HG03432 (cell line): ENCODE results near the gene PPP1R26.

Experiments
- ATAC-seq: cut with Tn5 transposase; IDR thresholded peaks from one replicate; pipeline ENCODE4 v1.9.1; 2021; ENCODE audit warnings: mild to moderate bottlenecking, moderate library complexity; ENCODE audit not compliant: unreplicated experiment

The PPP1R26 gene

GRCh38 chr9:135486267-135487065 lies 6.9 kb downstream of the PPP1R26 start:
- ATAC-seq = no peak

- ATAC-seq = no peak
These were observed 7.9 kb downstream of the PPP1R26 start for GRCh38 chr9:135487281-135488012.

GRCh38 chr9:135488013-135488330 lies 8.4 kb downstream of the PPP1R26 start:
- no peak for ATAC-seq

GRCh38 chr9:135488527-135488926 lies 8.9 kb downstream of the PPP1R26 start:
- no peak for ATAC-seq

- no peak for ATAC-seq
These were observed 9.8 kb downstream of the PPP1R26 start for GRCh38 chr9:135489188-135489906.

- ATAC-seq = no peak
These were observed 10.7 kb downstream of the PPP1R26 start for GRCh38 chr9:135490166-135490870.

GRCh38 chr9:135490980-135491464 lies 11.4 kb downstream of the PPP1R26 start:
- ATAC-seq = no peak

GRCh38 chr9:135491764-135492163 lies 12.2 kb downstream of the PPP1R26 start:
- ATAC-seq = no peak

GRCh38 chr9:135492886-135493669 lies 13.5 kb downstream of the PPP1R26 start:
- no peak for ATAC-seq

- ATAC-seq = no peak
These were observed 15.4 kb downstream of the PPP1R26 start for GRCh38 chr9:135494791-135495559.

GRCh38 chr9:135498381-135499126 lies 19.0 kb downstream of the PPP1R26 start:
- ATAC-seq = no peak

GRCh38 chr9:135499326-135500070 lies 19.9 kb downstream of the PPP1R26 start:
- peak; percentile 56 for ATAC-seq

GRCh38 chr9:135500071-135500524 lies 20.5 kb downstream of the PPP1R26 start:
- no peak for ATAC-seq

GRCh38 chr9:135500525-135501260 lies 21.1 kb downstream of the PPP1R26 start, which contains the start of gene MRPS2:
Gene MRPS2 (plus strand): TSS chr9:135500682. CDS start chr9:135500711, 29 bp downstream.
- peak; percentile 83 for ATAC-seq

GRCh38 chr9:135501261-135502167 lies 21.9 kb downstream of the PPP1R26 start:
- no peak for ATAC-seq
